Stimulated activated naive CD8-positive, alpha-beta T cell treated with anti-CD3 and anti-CD28 coated beads, Interleukin-15, Interleukin-2, amounts not matched to agents 100 U/mL and 50 U/mL, for 24 hours (primary cell): Measurements from ENCODE around the gene TMED8.
"Not testable (repeated sequence)": the region's sequence is repeated elsewhere in the genome, so short reads cannot be mapped to it uniquely, and the experiment has no call there.

ENCODE experiments used
- ATAC-seq: fragments of 150-1000 bp; cut with Tn5 transposase; one replicate; pipeline ENCODE4 v1.10.0; 2021
- DNase-seq: peaks from one replicate; pipeline ENCODE4 v3.0.0; 2021

Gene TMED8

GRCh38 chr14:77376771-77377501 is at the start of gene TMED8, which contains the start of gene SAMD15:
TMED8 (minus strand) TSS chr14:77377094; CDS start chr14:77377053, 41 bp downstream.
SAMD15 (plus strand) TSS chr14:77377379; CDS start chr14:77377419, 40 bp downstream.
- ATAC-seq (peak; percentile 96), DNase-seq (peak; percentile 86)

GRCh38 chr14:77426396-77426795 is 49.5 kb upstream of the TMED8 start:
- ATAC-seq (no peak), DNase-seq (no peak)

- no peak for DNase-seq
- ATAC-seq, result no peak
These were observed 48.0 kb upstream of the TMED8 start for GRCh38 chr14:77424862-77425261.

- ATAC-seq (no peak), DNase-seq (no peak)
These were observed 46.5 kb upstream of the TMED8 start, which contains the start of gene NOXRED1 for GRCh38 chr14:77423423-77423822. NOXRED1 (minus strand) TSS chr14:77423523; CDS start chr14:77422889, 634 bp downstream.

GRCh38 chr14:77421201-77421600 is 44.3 kb upstream of the TMED8 start:
- no peak for DNase-seq

GRCh38 chr14:77416836-77417235 is 39.9 kb upstream of the TMED8 start:
- ATAC-seq, result no peak
- no peak for DNase-seq

More at GRCh38 chr14:77421201-77421600, 44.3 kb upstream of the TMED8 start:
- ATAC-seq, result no peak

GRCh38 chr14:77416098-77416497 is 39.2 kb upstream of the TMED8 start:
- ATAC-seq, DNase-seq: not testable (repeated sequence)

- not testable (repeated sequence) for ATAC-seq
These were observed 38.6 kb upstream of the TMED8 start for GRCh38 chr14:77415403-77416030.

GRCh38 chr14:77409131-77409533 is 32.2 kb upstream of the TMED8 start:
- DNase-seq, result no peak

More at GRCh38 chr14:77415403-77416030, 38.6 kb upstream of the TMED8 start:
- DNase-seq, result not testable (repeated sequence)

GRCh38 chr14:77407158-77407557 is 30.3 kb upstream of the TMED8 start:
- ATAC-seq (peak; percentile 23), DNase-seq (no peak)

More at GRCh38 chr14:77409131-77409533, 32.2 kb upstream of the TMED8 start:
- ATAC-seq, result no peak

GRCh38 chr14:77406718-77407117 is 29.8 kb upstream of the TMED8 start:
- peak; percentile 36 for ATAC-seq
- no peak for DNase-seq

GRCh38 chr14:77406086-77406485 is 29.2 kb upstream of the TMED8 start:
- no peak for DNase-seq

GRCh38 chr14:77403768-77404167 is 26.9 kb upstream of the TMED8 start:
- no peak for DNase-seq
- no peak for ATAC-seq

More at GRCh38 chr14:77406086-77406485, 29.2 kb upstream of the TMED8 start:
- ATAC-seq, result no peak

- DNase-seq (no peak), ATAC-seq (no peak)
These were observed 23.3 kb upstream of the TMED8 start for GRCh38 chr14:77400216-77400615.

GRCh38 chr14:77390188-77390587 is 13.3 kb upstream of the TMED8 start:
- ATAC-seq (no peak), DNase-seq (no peak)

- ATAC-seq (no peak), DNase-seq (no peak)
These were observed 1.8 kb upstream of the TMED8 start for GRCh38 chr14:77378701-77379100.

- DNase-seq, result no peak
- no peak for ATAC-seq
These were observed 579 bp upstream of the TMED8 start for GRCh38 chr14:77377502-77377844.

GRCh38 chr14:77375973-77376770 is 722 bp downstream of the TMED8 start:
- ATAC-seq, result peak; percentile 33
- DNase-seq, result peak; percentile 47

- no peak for DNase-seq
- no peak for ATAC-seq
These were observed 1.5 kb downstream of the TMED8 start for GRCh38 chr14:77375164-77375950.

GRCh38 chr14:77372304-77372841 is 4.5 kb downstream of the TMED8 start:
- peak; percentile 6 for ATAC-seq
- no peak for DNase-seq

- ATAC-seq, result no peak
- DNase-seq, result no peak
These were observed 7.6 kb downstream of the TMED8 start for GRCh38 chr14:77369285-77369684.
